HPDE6-E6E7 (cell line): Measurements from ENCODE around the gene KAT2A.

Source experiments
- DNase-seq: peaks from one replicate; pipeline ENCODE4 v3.0.0; 2011; ENCODE audit warnings: missing footprints; ENCODE audit errors: extremely low spot score

Gene KAT2A

DNA sequence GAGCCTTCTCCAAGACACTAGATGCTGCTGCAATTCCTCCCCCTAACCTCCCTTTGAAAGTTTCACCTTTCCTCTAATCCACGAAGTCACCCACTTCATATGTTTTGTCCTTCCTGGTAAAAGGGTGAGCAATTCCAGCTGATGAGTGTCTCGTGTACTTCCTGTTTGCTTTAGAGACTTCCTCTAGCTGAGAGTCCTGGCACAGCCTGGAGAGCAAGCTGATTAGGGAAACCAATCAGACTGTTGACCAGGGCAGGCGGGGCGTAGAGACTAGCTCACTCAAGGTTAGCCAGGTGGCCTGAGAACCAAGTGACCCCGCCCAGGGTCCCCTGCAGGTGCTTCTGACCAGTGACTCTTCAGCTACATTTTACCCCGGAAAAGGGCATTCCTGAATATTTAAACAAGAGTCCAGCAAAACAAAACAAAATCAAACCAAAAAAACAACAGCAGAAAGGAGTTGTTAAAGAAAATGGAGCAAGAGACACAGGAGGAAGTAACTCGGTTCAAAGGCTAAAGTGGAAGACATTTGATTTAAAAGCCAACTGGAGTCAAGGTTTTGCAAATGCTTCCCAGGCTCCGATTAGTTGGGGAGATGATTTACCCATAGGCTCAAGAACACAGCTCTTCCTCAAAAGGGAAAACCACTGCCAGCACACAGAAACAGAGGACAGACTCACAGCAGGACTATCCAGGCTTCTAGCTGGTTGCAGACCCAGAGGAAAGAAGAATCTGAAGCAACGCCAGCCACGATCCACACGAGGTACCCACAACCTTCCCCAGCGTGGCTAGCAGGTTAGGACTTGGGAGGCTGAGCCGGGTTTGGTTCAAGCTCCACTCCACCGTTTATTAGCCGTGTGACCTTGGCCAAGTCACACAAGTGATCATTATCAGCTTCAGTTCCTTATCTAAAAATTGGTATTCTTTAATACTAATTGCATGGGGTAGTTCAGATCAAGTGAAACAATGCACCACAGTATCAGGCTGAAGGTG is 14.8 kb upstream of the KAT2A start:
- DNase-seq = peak; percentile 91

DNA sequence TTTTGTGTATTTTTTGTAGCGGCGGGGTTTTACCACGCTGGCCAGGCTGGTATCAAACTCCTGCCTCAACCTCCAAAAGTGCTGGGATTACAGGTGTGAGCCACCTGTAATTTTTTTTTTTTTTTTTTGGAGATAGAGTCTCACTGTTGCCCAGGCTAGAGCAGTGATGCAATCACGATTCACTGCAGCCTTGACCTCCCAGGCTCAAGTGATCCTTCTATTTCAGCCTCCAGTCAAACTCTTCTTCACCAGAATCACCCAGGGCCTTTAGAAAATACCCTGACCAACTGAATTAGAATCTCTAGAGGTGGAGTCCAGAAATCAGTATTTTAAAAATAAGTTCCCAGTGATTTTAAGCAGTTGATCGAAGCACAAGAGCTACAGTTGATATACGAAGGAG is 14.0 kb upstream of the KAT2A start:
- no peak for DNase-seq

DNA sequence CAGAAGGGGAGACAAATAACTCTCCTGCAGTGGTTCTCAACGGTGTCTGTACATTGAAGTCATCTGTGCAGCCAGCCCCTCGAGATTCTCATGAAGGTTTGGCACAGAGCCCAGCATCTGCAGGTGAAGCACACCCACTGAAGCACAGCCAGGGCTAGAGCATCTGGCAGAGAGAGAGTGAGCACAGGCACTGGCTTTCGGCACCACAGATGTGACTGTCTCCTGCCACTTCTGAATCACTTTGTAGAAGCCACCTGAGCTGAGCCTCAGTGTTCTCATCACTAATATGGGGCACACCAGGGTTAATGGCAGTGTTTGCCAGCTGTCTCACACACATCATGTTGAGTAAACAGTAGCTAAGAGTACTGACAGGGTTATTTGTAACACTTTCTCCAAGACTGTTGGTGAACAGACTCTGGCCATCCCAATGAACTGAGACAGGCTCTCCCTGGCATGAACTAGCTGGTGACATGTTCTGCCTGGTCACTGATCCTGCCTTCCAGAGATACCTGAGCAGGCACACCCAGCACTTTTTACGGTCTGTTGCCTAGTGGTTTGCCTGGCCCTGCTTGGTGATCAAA is 12.4 kb upstream of the KAT2A start:
- no peak for DNase-seq

DNA sequence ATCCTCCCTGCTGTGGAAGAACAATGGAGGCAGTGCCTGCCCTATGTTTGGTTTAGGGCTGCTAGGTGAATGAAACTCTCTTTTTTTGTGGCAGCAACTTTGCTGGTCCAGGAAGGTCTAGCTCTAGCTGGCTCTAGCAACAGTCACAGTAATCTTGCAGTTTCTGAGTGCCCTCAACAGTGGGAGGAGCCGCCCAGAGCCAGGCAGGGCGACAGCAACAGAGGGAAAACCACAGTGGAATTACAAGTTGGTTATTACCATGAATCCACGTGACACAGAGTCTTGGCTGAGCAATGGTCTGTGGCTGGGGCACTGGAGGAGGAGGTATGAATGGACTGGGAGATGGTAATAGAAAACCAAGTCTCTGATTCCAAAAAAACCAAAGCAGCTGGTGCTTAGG is 11.8 kb upstream of the KAT2A start:
- DNase-seq = no peak

DNA sequence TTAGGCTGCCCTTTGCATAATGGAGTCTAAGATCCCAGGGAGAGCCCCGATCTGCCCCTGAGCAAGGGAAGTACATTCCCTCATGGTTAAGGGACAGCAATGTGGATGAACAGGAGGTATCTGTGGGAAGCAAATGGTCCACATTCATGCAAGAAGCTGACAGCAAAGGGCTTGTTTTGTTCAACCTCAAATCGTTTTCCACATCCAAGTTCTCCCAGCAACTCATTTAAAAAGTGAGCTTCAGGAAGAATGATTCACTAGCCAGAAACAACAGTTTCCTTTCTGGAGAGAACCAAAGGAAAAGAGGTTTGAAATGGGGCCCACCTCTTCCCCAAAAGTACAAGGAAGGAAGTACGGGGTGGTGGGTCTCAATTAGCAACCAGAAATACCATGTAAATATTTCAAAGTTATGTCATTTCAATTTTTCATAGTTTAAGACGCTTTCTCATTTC is 10.8 kb upstream of the KAT2A start:
- no peak for DNase-seq

DNA sequence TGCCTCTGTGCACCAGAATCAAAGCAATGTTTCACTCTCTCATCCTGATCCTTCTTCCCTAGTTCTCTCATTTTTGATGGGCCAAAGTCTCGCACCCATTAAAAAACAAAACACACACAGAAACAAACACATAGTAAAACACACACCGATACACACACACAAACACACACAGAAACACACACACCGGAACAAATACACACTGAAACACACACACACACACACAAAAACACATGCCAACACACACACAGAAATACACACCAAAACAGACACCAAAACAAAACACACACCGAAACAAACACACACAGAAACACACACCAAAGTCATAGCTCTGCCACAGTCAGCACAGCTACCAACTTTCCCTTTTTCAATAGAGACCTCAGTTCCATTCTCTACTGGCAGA is 10.1 kb upstream of the KAT2A start:
- no peak for DNase-seq

DNA sequence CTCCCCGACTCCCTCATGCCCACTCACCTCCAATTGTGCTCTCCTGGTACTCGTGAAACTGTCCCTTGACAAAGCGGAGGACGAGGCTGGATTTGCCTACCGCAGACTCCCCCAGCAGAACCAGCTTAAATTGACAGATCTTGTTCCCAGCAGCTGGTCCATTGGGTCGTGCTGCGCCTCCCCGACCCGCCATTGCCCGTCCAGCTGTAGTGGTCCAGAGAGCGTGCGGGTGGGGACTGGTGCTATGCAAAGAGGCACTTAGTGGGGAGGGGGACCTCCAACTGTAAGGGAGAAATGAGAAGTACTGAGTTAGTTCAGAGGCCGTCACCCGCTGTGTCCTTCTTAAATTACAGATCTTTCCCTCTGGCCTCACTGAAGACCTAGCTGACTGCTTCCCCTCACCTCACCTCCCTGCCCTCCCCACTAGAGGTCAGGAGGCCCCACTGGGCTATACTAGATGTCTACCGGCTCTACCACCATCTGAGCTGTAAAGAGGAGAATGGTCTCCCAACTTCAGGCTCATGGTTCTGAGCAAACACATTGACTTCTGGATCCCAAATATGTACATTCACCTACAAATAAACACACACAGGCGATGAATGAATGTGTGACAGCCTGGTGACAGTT is 9.3 kb upstream of the KAT2A start:
- DNase-seq = no peak

DNA sequence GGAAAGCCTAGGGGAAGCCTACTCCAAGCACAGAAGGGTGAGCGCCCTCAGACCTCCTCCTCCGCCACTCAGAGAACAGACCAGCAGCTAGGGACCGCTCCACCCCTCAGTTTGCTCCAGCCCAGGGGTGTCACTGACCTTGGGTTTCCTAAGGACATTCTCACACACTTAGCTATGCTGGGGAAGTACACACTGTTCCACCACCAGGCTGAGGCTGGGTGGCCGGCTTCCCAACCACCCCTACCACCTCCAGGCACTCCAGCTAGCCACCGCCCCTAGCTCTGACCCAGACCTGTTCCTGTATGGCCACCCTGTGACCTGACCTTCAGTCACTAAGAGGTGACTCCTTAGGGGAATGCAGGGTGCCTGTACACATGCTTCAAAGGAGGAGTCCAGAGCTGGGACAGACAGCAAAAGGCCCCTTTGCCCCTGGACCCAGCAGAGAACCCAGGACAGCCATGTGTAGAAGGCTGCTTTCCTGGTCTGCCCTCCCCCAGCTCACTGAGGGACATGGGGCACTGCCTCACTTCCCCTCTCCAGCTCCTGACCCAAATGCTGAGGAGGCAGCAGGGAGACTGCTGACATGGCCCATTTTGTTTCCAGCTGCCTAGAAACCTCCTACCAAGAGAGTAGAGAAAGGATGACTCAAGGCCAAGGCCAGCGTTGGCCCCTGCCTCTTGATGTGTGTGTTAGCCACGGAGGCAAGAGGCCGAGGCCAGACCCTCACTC is 8.1 kb upstream of the KAT2A start:
- DNase-seq = no peak

DNA sequence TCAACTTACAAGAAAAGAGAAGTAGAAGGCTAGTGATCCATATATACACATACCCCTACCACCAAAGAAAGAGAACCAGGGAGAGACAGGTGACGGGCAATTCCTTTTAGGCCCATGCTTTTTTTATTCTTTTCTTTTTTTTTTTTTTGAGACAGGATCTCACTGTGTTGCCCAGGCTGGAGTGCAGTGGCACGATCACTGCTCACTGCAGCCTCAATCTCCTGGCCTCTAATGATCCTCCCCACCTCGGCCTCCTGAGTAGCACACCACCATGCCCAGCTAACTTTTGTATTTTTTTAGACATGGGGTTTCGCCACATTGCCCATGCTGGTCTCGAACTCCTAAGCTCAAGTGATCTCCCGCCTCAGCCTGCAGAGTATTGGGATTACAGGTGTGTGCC is 6.2 kb upstream of the KAT2A start:
- no peak for DNase-seq

DNA sequence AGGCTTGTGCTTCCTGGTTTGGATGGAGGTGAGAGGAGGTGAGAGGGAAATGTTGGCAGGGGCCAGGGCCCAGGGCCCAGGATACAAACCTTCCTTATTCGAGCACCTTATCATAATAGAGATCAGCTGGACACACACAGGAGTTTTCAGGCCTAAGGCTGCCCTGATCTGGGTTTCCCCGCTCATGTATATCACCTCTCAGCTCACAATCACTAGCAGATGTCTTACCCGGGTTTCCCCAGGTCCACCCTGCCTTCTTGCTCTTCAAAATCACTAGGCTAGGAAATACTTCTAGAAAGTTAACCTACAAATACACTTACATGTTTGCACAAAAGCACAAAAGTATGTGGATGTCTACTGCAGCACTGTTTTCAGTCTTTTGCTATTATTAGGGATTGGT is 5.7 kb upstream of the KAT2A start:
- no peak for DNase-seq

DNA sequence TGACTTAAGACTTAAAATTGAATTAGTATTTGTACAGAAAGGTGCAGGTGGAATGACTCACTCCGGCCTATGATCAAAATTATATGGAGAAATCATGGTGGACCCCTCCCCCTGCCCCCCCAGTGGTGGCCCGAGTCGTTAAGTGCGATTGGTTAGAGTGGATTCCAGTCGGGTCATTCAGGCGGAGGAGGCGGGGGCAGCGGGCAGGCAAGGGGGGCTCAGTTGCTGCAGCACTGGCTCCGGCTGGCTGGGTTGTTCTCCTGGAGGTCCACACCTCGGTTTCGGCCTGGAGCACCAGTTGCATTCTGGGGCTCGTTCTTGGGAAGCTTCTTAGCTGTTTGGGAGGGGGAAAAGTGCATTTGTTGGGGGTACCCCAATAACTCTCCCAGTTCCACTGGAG is 4.4 kb upstream of the KAT2A start:
- DNase-seq = no peak

DNA sequence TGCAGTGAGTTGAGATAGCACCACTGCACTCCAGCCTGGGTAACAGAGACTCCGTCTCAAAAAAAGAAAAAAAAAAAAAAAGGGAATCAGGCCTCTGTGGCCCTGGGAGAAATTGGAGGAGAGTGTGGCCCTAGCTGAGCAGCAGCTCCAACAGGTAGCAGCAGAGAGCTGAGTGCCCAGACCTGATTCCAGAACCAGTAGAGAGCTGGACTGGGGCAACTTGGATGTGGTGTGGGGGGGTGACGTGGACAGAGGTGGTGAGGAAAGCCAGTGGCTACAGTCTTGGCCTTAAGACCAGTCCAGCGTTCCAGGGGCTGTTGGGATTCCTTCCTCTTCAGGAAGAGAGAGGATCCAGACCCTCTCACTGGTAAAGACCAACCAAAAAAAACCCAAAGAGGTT is 3.1 kb upstream of the KAT2A start:
- DNase-seq = no peak

DNA sequence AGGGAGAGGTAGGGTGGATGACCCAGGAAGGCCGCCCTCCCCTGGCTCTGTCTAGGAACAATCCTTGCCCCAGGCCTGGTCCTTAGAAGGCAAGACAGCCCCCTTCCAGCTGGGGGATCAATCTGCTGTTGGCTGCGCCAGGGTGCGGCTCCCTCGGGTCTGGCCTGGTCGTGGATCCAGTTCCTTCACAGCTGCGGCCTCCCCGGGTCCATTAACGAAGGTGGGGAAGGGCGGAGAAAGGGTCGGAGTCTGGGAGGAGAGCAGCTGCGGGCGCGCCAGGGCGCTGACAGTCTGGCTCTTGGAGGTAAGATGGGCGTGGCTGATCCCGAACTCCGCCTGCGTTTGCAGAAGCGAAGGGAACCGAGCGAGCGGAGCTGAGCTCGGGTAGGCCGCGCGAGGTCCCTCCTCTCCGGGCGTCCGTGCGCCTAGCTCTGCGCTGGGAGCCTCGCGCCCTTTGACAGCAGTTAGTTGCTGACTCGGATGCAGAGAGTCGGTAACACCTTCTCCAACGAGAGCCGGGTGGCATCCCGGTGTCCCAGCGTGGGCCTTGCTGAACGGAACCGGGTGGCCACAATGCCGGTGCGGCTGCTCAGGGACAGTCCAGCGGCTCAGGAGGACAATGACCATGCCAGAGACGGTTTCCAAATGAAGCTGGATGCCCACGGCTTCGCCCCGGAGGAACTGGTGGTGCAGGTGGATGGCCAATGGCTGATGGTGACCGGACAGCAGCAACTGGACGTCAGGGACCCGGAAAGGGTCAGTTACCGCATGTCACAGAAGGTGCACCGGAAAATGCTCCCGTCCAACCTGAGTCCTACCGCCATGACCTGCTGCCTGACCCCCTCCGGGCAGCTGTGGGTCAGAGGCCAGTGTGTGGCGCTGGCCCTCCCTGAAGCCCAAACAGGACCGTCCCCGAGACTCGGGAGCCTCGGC is 1.5 kb upstream of the KAT2A start, which contains the start of gene HSPB9:
TSS of gene HSPB9 (plus strand) at position 434 of the 933 bp plus-strand sequence. CDS start at position 481, 47 bp downstream.
- no peak for DNase-seq

DNA sequence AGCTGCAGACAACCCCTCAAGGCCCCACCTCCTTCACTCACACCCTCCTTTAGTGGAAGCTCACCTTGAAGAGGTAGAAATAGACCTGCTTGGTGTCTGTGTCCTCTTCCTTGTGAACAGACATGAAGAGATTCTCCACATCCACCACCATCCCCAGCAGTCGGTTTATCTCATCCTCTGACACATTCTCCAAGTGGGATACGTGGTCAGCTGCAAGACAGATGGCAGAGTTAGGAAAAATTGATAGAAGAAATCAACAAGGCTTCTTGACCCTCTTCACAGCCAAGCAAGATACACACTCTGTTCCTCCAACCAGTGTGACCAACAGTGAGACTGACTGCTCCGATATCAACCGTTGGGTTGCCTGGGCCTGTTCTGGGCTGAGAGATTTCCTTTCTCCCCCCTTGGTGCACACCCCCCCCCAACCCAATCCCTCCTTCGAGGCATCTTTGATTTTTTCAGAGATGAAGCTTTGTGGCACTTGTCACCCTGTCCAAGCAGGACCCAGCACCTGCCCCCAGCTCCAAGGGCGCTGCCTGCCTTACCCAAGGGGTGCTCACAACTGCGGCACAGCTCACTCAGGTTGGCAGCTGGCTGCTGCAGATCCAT is 902 bp downstream of the KAT2A start:
- no peak for DNase-seq

DNA sequence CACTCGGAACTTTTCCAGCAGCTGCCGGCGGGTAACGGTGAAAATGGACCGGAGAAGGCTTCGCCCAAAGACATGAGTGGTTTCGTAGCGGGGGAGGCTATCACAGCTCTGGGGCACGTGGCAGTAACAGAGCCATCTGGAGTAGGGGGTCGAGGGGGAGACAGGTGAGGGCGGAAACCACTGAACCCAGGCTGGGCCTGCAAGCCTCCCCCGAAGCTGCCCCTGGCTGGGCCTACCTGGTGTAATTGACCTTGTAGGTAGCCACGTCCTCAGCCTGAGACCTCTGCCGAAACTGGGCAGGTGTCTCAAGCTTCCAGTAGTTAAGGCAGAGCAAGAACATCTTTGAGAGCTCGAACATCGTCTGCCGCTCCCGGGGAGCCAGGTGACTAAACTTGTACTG is 1.9 kb downstream of the KAT2A start:
- no peak for DNase-seq

DNA sequence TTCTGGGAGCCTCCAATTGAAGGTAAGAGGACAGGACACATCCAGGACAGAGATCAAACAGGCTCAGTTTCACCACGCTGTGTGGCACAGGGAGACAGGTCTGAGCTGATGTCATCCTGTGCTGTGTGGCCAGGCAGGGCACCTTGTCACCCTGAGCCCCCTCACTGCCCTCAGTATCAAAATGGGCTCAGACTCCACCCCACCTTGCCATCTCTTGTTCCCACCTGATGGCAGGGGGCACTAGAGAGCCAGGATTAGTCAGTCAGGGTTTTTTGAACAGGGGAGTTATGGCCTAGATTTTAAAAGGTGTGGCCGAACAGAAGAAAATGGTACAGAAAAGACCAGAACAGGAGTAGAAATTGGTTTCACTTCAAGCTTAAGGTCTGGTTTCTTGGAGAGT is 2.6 kb downstream of the KAT2A start:
- no peak for DNase-seq

DNA sequence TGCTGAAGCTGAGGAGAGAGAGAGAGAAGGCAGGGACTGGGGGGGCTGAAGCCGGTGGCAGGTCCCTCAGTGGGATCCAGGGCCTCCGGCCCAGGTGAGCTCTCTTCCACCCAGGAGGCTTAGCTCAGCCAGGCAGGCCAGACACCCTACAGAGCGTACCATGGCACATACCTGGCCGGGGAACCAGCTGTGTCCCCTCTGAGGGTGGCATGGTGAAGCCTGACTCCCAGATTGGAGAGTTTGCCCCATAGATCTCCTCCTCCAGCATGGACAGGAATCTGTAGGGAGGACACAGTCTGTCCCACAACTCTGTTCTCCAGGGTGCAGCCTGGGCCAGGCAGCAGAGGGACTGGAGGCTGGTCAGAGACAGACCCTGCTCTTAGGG is 3.0 kb downstream of the KAT2A start:
- DNase-seq = no peak

DNA sequence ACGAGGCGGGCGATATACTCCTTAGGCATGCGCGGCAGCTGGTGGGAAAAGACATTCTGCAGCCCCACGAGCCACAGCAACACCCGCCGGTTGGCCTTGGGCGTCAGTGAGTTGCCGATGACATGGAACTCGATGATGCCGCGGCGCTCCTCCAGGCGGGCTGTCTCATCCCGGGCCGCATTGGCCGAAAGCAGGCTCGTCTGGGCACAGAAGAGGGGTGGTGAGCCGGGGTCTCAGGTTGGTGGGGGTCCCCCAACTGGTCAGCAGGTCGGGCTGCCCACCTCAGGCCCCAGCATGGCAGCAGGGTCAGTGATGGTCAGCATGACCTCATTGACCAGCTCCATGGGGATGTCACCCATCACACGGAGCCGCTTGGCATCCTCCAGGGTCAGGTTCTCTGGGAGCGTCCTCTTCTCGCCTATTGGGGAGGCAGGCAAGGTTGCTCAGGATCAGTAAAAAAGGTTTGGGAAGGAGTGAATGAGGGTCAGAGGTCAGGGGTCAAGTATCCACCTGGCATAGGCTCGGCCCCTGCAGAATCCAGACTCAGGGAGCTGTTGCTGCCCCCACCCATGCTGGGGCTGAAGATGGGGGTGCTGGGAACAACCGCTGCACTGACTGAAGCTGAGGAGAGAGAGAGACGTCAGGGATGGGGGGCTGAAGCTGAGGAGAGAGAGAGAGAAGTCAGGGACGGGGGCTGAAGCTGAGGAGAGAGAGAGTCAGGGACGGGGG is 3.6 kb downstream of the KAT2A start:
- no peak for DNase-seq

DNA sequence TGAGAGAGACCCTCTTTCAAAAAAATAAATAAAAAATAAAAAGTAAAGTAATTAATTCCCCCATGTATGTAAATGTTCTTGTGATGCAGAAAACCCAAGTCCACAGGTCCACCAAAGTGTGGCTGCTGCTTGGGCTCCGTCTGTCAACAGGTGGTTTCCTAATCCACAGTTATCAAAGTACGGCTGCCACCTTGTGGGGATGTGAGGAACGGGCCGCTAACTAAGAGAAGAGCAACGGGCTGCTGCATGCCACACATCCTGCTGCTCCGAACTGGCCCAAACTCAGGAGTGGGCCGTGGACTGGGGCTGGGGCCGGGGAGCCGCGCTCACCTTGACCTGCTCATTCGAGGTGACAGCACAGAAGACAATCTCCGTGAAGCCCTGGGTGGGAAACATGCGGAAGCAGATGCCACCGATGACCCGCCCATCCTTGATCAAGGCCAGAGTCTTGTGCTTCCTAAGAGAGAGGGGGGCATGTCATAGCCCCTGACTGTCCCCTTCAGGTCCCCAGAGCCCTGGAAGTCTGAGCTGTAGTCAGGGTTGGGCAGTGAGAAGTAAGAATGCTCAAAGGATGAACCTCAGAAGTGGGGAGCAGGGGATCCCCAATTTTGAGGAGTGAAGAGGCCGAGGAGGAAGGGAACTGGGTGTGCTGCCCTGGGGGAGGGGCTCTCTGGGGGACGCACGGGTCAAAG is 4.3 kb downstream of the KAT2A start:
- DNase-seq = peak; percentile 56
